WTC11 (cell line): ENCODE results near the gene FOXO1. TPM values are rescaled to one million over a fixed set of nuclear protein-coding genes. Genes with fewer than 3 reads are reported as not detected.

Experiments used
- ATAC-seq: fragments of 200-7000 bp; cut with Tn5 transposase; 2 replicates; pipeline ENCODE4 v1.10.0; 2021; ENCODE audit warnings: mild to moderate bottlenecking, moderate library complexity
- CTCF ChIA-PET: fragments of 300-600 bp; sonication (Branson Sonifier 250); formaldehyde crosslinking; loops from one replicate; lab custom pipeline; 2021; ENCODE audit warnings: antibody characterized with exemption; lab: Charles Lee
- POLR2A ChIA-PET: fragments of 350-600 bp; sonication (Branson Sonifier 250); formaldehyde crosslinking; loops from one replicate; lab custom pipeline; 2021; ENCODE audit warnings: antibody characterized with exemption; lab: Charles Lee
- DNase-seq: peaks from one replicate; pipeline ENCODE4 v3.0.0; 2021; ENCODE audit warnings: low spot score
- H3K27ac Mint-ChIP-seq: 2 replicates; pipeline ENCODE4 v1.8.0; 2021; ENCODE audit warnings: mixed read lengths
- H3K27me3 Mint-ChIP-seq: 2 replicates; pipeline ENCODE4 v1.8.0; 2021; ENCODE audit warnings: low read depth, mild to moderate bottlenecking, moderate library complexity, mixed read lengths
- H3K36me3 Mint-ChIP-seq: 2 replicates; pipeline ENCODE4 v1.8.0; 2021; ENCODE audit warnings: mixed read lengths
- H3K4me1 Mint-ChIP-seq: 2 replicates; pipeline ENCODE4 v1.8.0; 2022; ENCODE audit warnings: mixed read lengths
- H3K4me3 Mint-ChIP-seq: 2 replicates; pipeline ENCODE4 v1.8.0; 2021; ENCODE audit warnings: mild to moderate bottlenecking, moderate library complexity, mixed read lengths
- H3K9me3 Mint-ChIP-seq: 2 replicates; pipeline ENCODE4 v1.8.0; 2021; ENCODE audit warnings: mixed read lengths
- AR ChIP-seq: fragments of 250-450 bp; sonication (Bioruptor Pico); IDR thresholded peaks from 2 replicates; pipeline ENCODE4 v1.9.0; 2021; ENCODE audit warnings: mild to moderate bottlenecking
- ERG ChIP-seq: fragments of 250-450 bp; sonication (Bioruptor Pico); IDR thresholded peaks from 2 replicates; pipeline ENCODE4 v1.8.0; 2021; ENCODE audit warnings: mild to moderate bottlenecking
- ESRRA ChIP-seq: sonication (generic); formaldehyde crosslinking; IDR thresholded peaks from 2 replicates; pipeline ENCODE4 v1.8.1; 2022; ENCODE audit warnings: mild to moderate bottlenecking, missing genetic modification reagents, borderline replicate concordance
- FOXK1 ChIP-seq: sonication (generic); formaldehyde crosslinking; IDR thresholded peaks from 2 replicates; pipeline ENCODE4 v1.8.0; 2022; ENCODE audit warnings: mild to moderate bottlenecking, moderate library complexity, missing genetic modification reagents
- GABPB1 ChIP-seq: sonication (generic); formaldehyde crosslinking; IDR thresholded peaks from 2 replicates; pipeline ENCODE4 v1.8.1; 2023; ENCODE audit warnings: mild to moderate bottlenecking, missing genetic modification reagents
- JAZF1 ChIP-seq: fragments of 250-450 bp; sonication (Bioruptor Pico); IDR thresholded peaks from 2 replicates; pipeline ENCODE4 v1.9.0; 2021; ENCODE audit warnings: moderate library complexity, mild to moderate bottlenecking, inconsistent platforms
- JUN ChIP-seq: sonication (generic); formaldehyde crosslinking; IDR thresholded peaks from 2 replicates; pipeline ENCODE4 v1.8.0; 2023; ENCODE audit warnings: mild to moderate bottlenecking, missing genetic modification reagents
- MYBL2 ChIP-seq: sonication (generic); formaldehyde crosslinking; IDR thresholded peaks from 2 replicates; pipeline ENCODE4 v1.8.1; 2023; ENCODE audit warnings: mild to moderate bottlenecking, moderate library complexity, missing genetic modification reagents
- RELA ChIP-seq: sonication (generic); formaldehyde crosslinking; IDR thresholded peaks from 2 replicates; pipeline ENCODE4 v1.8.1; 2022; ENCODE audit warnings: missing genetic modification reagents, mild to moderate bottlenecking, borderline replicate concordance
- SMAD4 ChIP-seq: sonication (generic); formaldehyde crosslinking; IDR thresholded peaks from 2 replicates; pipeline ENCODE4 v1.8.0; 2022; ENCODE audit warnings: mild to moderate bottlenecking, missing genetic modification reagents
- TEAD4 ChIP-seq: sonication (generic); formaldehyde crosslinking; IDR thresholded peaks from 2 replicates; pipeline ENCODE4 v1.8.0; 2022; ENCODE audit warnings: mild to moderate bottlenecking, missing genetic modification reagents
- TP53 ChIP-seq: sonication (generic); formaldehyde crosslinking; IDR thresholded peaks from 2 replicates; pipeline ENCODE4 v1.8.1; 2023; ENCODE audit warnings: mild to moderate bottlenecking, missing genetic modification reagents
- ZNF263 ChIP-seq: sonication (generic); formaldehyde crosslinking; IDR thresholded peaks from 2 replicates; pipeline ENCODE4 v1.8.1; 2022; ENCODE audit warnings: low read depth, mild to moderate bottlenecking, moderate library complexity, missing genetic modification reagents
- ZNF317 ChIP-seq: sonication (generic); formaldehyde crosslinking; IDR thresholded peaks from 2 replicates; pipeline ENCODE4 v1.8.1; 2023; ENCODE audit warnings: low read depth, mild to moderate bottlenecking, moderate library complexity, missing genetic modification reagents, borderline replicate concordance
- ZNF396 ChIP-seq: fragments of 250-450 bp; sonication (Bioruptor Pico); IDR thresholded peaks from 2 replicates; pipeline ENCODE4 v1.8.0; 2021; ENCODE audit warnings: mild to moderate bottlenecking, moderate library complexity, borderline replicate concordance
- ZNF416 ChIP-seq: fragments of 250-450 bp; sonication (Bioruptor Pico); IDR thresholded peaks from 2 replicates; pipeline ENCODE4 v1.9.0; 2021; ENCODE audit warnings: mild to moderate bottlenecking, inconsistent platforms
- ZNF423 ChIP-seq: fragments of 250-450 bp; sonication (Bioruptor Pico); IDR thresholded peaks from 2 replicates; pipeline ENCODE4 v2.1.2; 2022; ENCODE audit warnings: mild to moderate bottlenecking, moderate library complexity
- total RNA-seq: library from RNA; stranded (reverse); gene quantifications from 3 replicates; pipeline ENCODE4 v1.2.3, GENCODE V29; 2021
- TF ChIP-seq, protein P1 (sequence below): sonication (generic); formaldehyde crosslinking; IDR thresholded peaks from 2 replicates; pipeline ENCODE4 v1.8.1; 2023; ENCODE audit warnings: mild to moderate bottlenecking, missing genetic modification reagents
- TF ChIP-seq, protein P2 (sequence below): sonication (generic); formaldehyde crosslinking; IDR thresholded peaks from 2 replicates; pipeline ENCODE4 v1.8.0; 2022; ENCODE audit warnings: missing genetic modification reagents
- TF ChIP-seq, protein P3 (sequence below): fragments of 250-450 bp; sonication (Bioruptor Pico); IDR thresholded peaks from 2 replicates; pipeline ENCODE4 v1.9.0; 2021; ENCODE audit warnings: mild to moderate bottlenecking
- TF ChIP-seq, protein P4 (sequence below): fragments of 250-450 bp; sonication (Bioruptor Pico); IDR thresholded peaks from 2 replicates; pipeline ENCODE4 v2.1.2; 2022; ENCODE audit warnings: mild to moderate bottlenecking, moderate library complexity

The FOXO1 gene
- total RNA-seq, 1 experiment from 2014 or later = 37.9 TPM

DNA sequence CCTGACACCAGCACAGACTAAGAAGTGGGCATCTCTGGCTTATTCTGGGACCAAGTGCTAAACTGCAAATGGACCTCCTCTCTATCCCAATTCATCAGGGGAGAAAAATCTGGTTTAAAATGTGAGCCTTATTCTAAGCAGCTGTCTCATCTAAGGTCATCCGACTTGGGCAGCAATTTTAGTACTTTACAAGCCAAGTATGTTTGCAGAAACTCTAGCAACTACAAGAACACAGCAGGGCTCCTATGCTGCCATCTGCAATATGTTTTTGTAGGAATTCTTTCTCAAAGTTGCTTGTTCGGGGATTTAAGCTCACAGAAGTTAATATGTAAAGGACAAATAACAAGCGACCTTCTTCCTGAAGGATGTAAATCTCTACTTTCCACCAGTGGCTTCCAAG, 113.1 kb downstream of the FOXO1 start:
- Mint-ChIP-seq H3K27ac (no peak overlapping the region), H3K27me3 (no peaks in the 10 kb centered on the region), H3K4me1 (peaks cover 41% of the 10 kb centered on the region), H3K36me3 (peaks cover 4% of the 10 kb centered on the region; the same call in 1 of the 2 replicates), H3K9me3 (no peaks in the 10 kb centered on the region), H3K4me3 (no peak overlapping the region)
- TF ChIP-seq JUN (CRISPR knock-in tag) (no peak), ZNF423 (CRISPR knock-in tag) (no peak), SMAD4 (no peak), ZNF416 (CRISPR knock-in tag) (no peak), GABPB1 (CRISPR knock-in tag) (no peak), ZNF263 (CRISPR knock-in tag) (no peak), TP53 (CRISPR knock-in tag) (no peak)
- TF ChIP-seq, protein P1, sequence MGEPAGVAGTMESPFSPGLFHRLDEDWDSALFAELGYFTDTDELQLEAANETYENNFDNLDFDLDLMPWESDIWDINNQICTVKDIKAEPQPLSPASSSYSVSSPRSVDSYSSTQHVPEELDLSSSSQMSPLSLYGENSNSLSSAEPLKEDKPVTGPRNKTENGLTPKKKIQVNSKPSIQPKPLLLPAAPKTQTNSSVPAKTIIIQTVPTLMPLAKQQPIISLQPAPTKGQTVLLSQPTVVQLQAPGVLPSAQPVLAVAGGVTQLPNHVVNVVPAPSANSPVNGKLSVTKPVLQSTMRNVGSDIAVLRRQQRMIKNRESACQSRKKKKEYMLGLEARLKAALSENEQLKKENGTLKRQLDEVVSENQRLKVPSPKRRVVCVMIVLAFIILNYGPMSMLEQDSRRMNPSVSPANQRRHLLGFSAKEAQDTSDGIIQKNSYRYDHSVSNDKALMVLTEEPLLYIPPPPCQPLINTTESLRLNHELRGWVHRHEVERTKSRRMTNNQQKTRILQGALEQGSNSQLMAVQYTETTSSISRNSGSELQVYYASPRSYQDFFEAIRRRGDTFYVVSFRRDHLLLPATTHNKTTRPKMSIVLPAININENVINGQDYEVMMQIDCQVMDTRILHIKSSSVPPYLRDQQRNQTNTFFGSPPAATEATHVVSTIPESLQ = no peak
- ATAC-seq = no peak
- CTCF ChIA-PET = no interaction called here
- DNase-seq = no peak
- POLR2A ChIA-PET = no interaction called here

- no peak; the same call in 1 of the 2 replicates for ATAC-seq
- no peaks in the 10 kb centered on the region for H3K9me3 Mint-ChIP-seq
- H3K27ac Mint-ChIP-seq = no peak overlapping the region
- DNase-seq = no peak
- no peak for TF ChIP-seq ZNF396 (CRISPR knock-in tag)
- TF ChIP-seq, protein P2, sequence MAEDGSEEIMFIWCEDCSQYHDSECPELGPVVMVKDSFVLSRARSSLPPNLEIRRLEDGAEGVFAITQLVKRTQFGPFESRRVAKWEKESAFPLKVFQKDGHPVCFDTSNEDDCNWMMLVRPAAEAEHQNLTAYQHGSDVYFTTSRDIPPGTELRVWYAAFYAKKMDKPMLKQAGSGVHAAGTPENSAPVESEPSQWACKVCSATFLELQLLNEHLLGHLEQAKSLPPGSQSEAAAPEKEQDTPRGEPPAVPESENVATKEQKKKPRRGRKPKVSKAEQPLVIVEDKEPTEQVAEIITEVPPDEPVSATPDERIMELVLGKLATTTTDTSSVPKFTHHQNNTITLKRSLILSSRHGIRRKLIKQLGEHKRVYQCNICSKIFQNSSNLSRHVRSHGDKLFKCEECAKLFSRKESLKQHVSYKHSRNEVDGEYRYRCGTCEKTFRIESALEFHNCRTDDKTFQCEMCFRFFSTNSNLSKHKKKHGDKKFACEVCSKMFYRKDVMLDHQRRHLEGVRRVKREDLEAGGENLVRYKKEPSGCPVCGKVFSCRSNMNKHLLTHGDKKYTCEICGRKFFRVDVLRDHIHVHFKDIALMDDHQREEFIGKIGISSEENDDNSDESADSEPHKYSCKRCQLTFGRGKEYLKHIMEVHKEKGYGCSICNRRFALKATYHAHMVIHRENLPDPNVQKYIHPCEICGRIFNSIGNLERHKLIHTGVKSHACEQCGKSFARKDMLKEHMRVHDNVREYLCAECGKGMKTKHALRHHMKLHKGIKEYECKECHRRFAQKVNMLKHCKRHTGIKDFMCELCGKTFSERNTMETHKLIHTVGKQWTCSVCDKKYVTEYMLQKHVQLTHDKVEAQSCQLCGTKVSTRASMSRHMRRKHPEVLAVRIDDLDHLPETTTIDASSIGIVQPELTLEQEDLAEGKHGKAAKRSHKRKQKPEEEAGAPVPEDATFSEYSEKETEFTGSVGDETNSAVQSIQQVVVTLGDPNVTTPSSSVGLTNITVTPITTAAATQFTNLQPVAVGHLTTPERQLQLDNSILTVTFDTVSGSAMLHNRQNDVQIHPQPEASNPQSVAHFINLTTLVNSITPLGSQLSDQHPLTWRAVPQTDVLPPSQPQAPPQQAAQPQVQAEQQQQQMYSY (CRISPR knock-in tag) = no peak
- no peak for TF ChIP-seq JAZF1 (CRISPR knock-in tag)
- TF ChIP-seq MYBL2 = no peak
- POLR2A ChIA-PET = interaction anchor here (0.7 kb wide), 1 partner anchor 34 kb away, joined by 3 read pairs; no protein-coding TSS in a partner anchor
- no peaks in the 10 kb centered on the region for H3K27me3 Mint-ChIP-seq
- peaks cover 44% of the 10 kb centered on the region for H3K4me1 Mint-ChIP-seq
- H3K4me3 Mint-ChIP-seq = no peak overlapping the region
- peaks cover 4% of the 10 kb centered on the region; the same call in 1 of the 2 replicates for H3K36me3 Mint-ChIP-seq
- CTCF ChIA-PET = no interaction called here
These were observed 113.5 kb downstream of the FOXO1 start for GRCh38 chr13:40552895-40553294.

- H3K36me3 Mint-ChIP-seq = no peaks in the 10 kb centered on the region
- ATAC-seq (no peak), DNase-seq (no peak)
- H3K9me3 Mint-ChIP-seq = no peaks in the 10 kb centered on the region
- peaks cover 62% of the 10 kb centered on the region for H3K4me1 Mint-ChIP-seq
- no peaks in the 10 kb centered on the region for H3K27me3 Mint-ChIP-seq
- no peak overlapping the region for H3K27ac Mint-ChIP-seq
- ChIA-PET POLR2A (no interaction called here), CTCF (no interaction called here)
- no peak overlapping the region for H3K4me3 Mint-ChIP-seq
- TF ChIP-seq TEAD4 (CRISPR knock-in tag) (no peak), FOXK1 (no peak), ERG (no peak), TP53 (CRISPR knock-in tag) (no peak), JAZF1 (CRISPR knock-in tag) (no peak), ESRRA (CRISPR knock-in tag) (no peak), AR (no peak), ZNF317 (CRISPR knock-in tag) (no peak), RELA (CRISPR knock-in tag) (no peak)
- TF ChIP-seq, protein P3, sequence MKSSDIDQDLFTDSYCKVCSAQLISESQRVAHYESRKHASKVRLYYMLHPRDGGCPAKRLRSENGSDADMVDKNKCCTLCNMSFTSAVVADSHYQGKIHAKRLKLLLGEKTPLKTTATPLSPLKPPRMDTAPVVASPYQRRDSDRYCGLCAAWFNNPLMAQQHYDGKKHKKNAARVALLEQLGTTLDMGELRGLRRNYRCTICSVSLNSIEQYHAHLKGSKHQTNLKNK (CRISPR knock-in tag) = no peak
- TF ChIP-seq, protein P4, sequence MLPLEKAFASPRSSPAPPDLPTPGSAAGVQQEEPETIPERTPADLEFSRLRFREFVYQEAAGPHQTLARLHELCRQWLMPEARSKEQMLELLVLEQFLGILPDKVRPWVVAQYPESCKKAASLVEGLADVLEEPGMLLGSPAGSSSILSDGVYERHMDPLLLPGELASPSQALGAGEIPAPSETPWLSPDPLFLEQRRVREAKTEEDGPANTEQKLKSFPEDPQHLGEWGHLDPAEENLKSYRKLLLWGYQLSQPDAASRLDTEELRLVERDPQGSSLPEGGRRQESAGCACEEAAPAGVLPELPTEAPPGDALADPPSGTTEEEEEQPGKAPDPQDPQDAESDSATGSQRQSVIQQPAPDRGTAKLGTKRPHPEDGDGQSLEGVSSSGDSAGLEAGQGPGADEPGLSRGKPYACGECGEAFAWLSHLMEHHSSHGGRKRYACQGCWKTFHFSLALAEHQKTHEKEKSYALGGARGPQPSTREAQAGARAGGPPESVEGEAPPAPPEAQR (CRISPR knock-in tag) = no peak
These were observed 116.3 kb downstream of the FOXO1 start for GRCh38 chr13:40550130-40550529.
